Osteoblast (primary cell): ENCODE data around the gene EEF1E1. TPM values are rescaled to one million over a fixed set of nuclear protein-coding genes. Genes with fewer than 3 reads are reported as not detected.

Experiments
- DNase-seq: peaks from one replicate; pipeline ENCODE4 v3.0.0; 2011; ENCODE audit warnings: low spot score, mixed read lengths; ENCODE audit not compliant: insufficient read length; ENCODE audit errors: missing footprints
- H2AFZ ChIP-seq: 2 replicates; pipeline ENCODE4 v1.6.0; 2011; ENCODE audit warnings: mild to moderate bottlenecking, low read length
- H3K27ac ChIP-seq: 2 replicates; pipeline ENCODE4 v1.5.1; 2011; ENCODE audit warnings: mild to moderate bottlenecking, low read depth, low read length, moderate library complexity
- H3K27me3 ChIP-seq: 2 replicates; pipeline ENCODE4 v1.6.0; 2012; ENCODE audit warnings: mild to moderate bottlenecking, control low read depth, inconsistent platforms, low read length, moderate library complexity; ENCODE audit not compliant: insufficient read depth
- H3K36me3 ChIP-seq: 2 replicates; pipeline ENCODE4 v1.5.1; 2011; ENCODE audit warnings: mild to moderate bottlenecking, low read length, control low read depth, moderate library complexity; ENCODE audit not compliant: insufficient read depth
- H3K4me1 ChIP-seq: 2 replicates; pipeline ENCODE4 v1.5.1; 2011; ENCODE audit warnings: mild to moderate bottlenecking, low read length, control low read depth, moderate library complexity; ENCODE audit not compliant: insufficient read depth
- H3K4me2 ChIP-seq: 2 replicates; pipeline ENCODE4 v1.6.0; 2011; ENCODE audit warnings: mild to moderate bottlenecking, low read length; ENCODE audit not compliant: insufficient read depth
- H3K4me3 ChIP-seq: fragments of 200-600 bp; sonication (generic); 3 replicates; pipeline ENCODE4 v1.5.1; 2012; ENCODE audit warnings: mild to moderate bottlenecking, low read length, inconsistent platforms; ENCODE audit not compliant: insufficient read depth
- H3K79me2 ChIP-seq: 2 replicates; pipeline ENCODE4 v1.6.0; 2012; ENCODE audit warnings: mild to moderate bottlenecking, low read length, control low read depth, inconsistent platforms; ENCODE audit not compliant: insufficient read depth
- H3K9me3 ChIP-seq: 2 replicates; pipeline ENCODE4 v1.5.1; 2011; ENCODE audit warnings: low read depth, low read length, control low read depth
- H4K20me1 ChIP-seq: 2 replicates; pipeline ENCODE4 v1.6.0; 2012; ENCODE audit warnings: mild to moderate bottlenecking, low read length, control low read depth; ENCODE audit not compliant: insufficient read depth
- CTCF ChIP-seq: IDR thresholded peaks from 2 replicates; pipeline ENCODE4 v1.5.1; 2011; ENCODE audit warnings: mild to moderate bottlenecking, low read depth, low read length, moderate library complexity; ENCODE audit errors: extremely low read depth
- total RNA-seq: library from RNA; depleted of rRNA; stranded (reverse); fragments of >200 nt; gene quantifications from 2 replicates; pipeline ENCODE4 v1.2.3, GENCODE V29; 2012

Gene EEF1E1
- 25.3 TPM in 2 replicates for total RNA-seq

- H3K9me3 ChIP-seq: no peaks in the 10 kb centered on the region
- H3K4me2 ChIP-seq: peak within 1 kb of the TSS; percentile 88
- H3K4me1 ChIP-seq: peaks cover 8% of the 10 kb centered on the region
- peak; percentile 98 for DNase-seq
- peaks cover 46% of the 10 kb centered on the region for H3K79me2 ChIP-seq
- peak within 1 kb of the TSS; percentile 64 for H3K27ac ChIP-seq
- H3K36me3 ChIP-seq: no peaks in the 10 kb centered on the region
- TF ChIP-seq CTCF: no peak
- peaks cover 2% of the 10 kb centered on the region for H3K27me3 ChIP-seq
- peak within 1 kb of the TSS; percentile 90 for H3K4me3 ChIP-seq
- peak within 1 kb of the TSS; percentile 93 for H2AFZ ChIP-seq
- H4K20me1 ChIP-seq: no peaks in the 10 kb centered on the region
Measured at GRCh38 chr6:8102122-8102958, at the start of gene EEF1E1. Gene EEF1E1, minus strand, starts transcription at chr6:8102548. Its CDS starts 27 bp downstream, at chr6:8102521.

- no peaks in the 10 kb centered on the region for H3K79me2 ChIP-seq
- no peaks in the 10 kb centered on the region for H3K36me3 ChIP-seq
- H3K9me3 ChIP-seq: no peaks in the 10 kb centered on the region
- H3K27me3 ChIP-seq: peaks cover 2% of the 10 kb centered on the region
- H3K4me2 ChIP-seq: no peak overlapping the region
- no peak overlapping the region for H3K27ac ChIP-seq
- no peak for DNase-seq
- H2AFZ ChIP-seq: no peak overlapping the region
- no peaks in the 10 kb centered on the region for H4K20me1 ChIP-seq
- H3K4me3 ChIP-seq: no peak overlapping the region
- H3K4me1 ChIP-seq: no peaks in the 10 kb centered on the region
- TF ChIP-seq CTCF: no peak
Measured at GRCh38 chr6:8149350-8149749, 47.0 kb upstream of the EEF1E1 start.

GRCh38 chr6:8143945-8144344, 41.6 kb upstream of the EEF1E1 start:
- no peak overlapping the region for H3K4me2 ChIP-seq
- no peaks in the 10 kb centered on the region for H3K79me2 ChIP-seq
- no peak overlapping the region for H3K27ac ChIP-seq
- H3K27me3 ChIP-seq: no peaks in the 10 kb centered on the region
- DNase-seq: no peak
- no peaks in the 10 kb centered on the region for H3K36me3 ChIP-seq
- H4K20me1 ChIP-seq: no peaks in the 10 kb centered on the region
- no peaks in the 10 kb centered on the region for H3K4me1 ChIP-seq
- no peak overlapping the region for H2AFZ ChIP-seq
- H3K4me3 ChIP-seq: no peak overlapping the region
- TF ChIP-seq CTCF: no peak
- H3K9me3 ChIP-seq: no peaks in the 10 kb centered on the region

- no peaks in the 10 kb centered on the region for H3K27me3 ChIP-seq
- H3K4me3 ChIP-seq: no peak overlapping the region
- no peak for DNase-seq
- no peak overlapping the region for H2AFZ ChIP-seq
- no peak for TF ChIP-seq CTCF
- H3K36me3 ChIP-seq: no peaks in the 10 kb centered on the region
- H3K4me2 ChIP-seq: no peak overlapping the region
- H3K4me1 ChIP-seq: no peaks in the 10 kb centered on the region
- H3K9me3 ChIP-seq: no peaks in the 10 kb centered on the region
- H3K79me2 ChIP-seq: no peaks in the 10 kb centered on the region
- no peak overlapping the region for H3K27ac ChIP-seq
- H4K20me1 ChIP-seq: no peaks in the 10 kb centered on the region
Measured at GRCh38 chr6:8139451-8139850, 37.1 kb upstream of the EEF1E1 start.
